Karpas-422 (cell line): Measurements from ENCODE around the gene PDE4DIP. TPM values are rescaled to one million over a fixed set of nuclear protein-coding genes. Genes with fewer than 3 reads are reported as not detected.
"Not testable (repeated sequence)": the region's sequence is repeated elsewhere in the genome, so short reads cannot be mapped to it uniquely, and the experiment has no call there.

Experiments used
- DNase-seq: peaks from one replicate; pipeline ENCODE4 v3.0.0-alpha.2; 2015
- H2AFZ ChIP-seq: fragments of 200-600 bp; sonication (generic); 2 replicates; pipeline ENCODE4 v1.6.1; 2014; ENCODE audit warnings: antibody characterized with exemption, low read length, mixed read lengths
- H3K27ac ChIP-seq: fragments of 200-600 bp; sonication (generic); 2 replicates; pipeline ENCODE4 v1.5.1; 2014; ENCODE audit warnings: mild to moderate bottlenecking, low read length, moderate library complexity
- H3K27me3 ChIP-seq: fragments of 200-600 bp; sonication (generic); 2 replicates; pipeline ENCODE4 v1.6.1; 2014; ENCODE audit warnings: low read length, mixed read lengths
- H3K36me3 ChIP-seq: fragments of 200-600 bp; sonication (generic); 2 replicates; pipeline ENCODE4 v1.6.1; 2014; ENCODE audit warnings: low read length, mixed read lengths; ENCODE audit not compliant: insufficient read depth
- H3K4me1 ChIP-seq: fragments of 200-600 bp; sonication (generic); 2 replicates; pipeline ENCODE4 v1.6.1; 2014; ENCODE audit warnings: mild to moderate bottlenecking, low read length, mixed read lengths
- H3K4me2 ChIP-seq: fragments of 200-600 bp; sonication (generic); 2 replicates; pipeline ENCODE4 v1.6.1; 2014; ENCODE audit warnings: low read length, low read depth, mild to moderate bottlenecking; ENCODE audit not compliant: poor library complexity, severe bottlenecking
- H3K4me3 ChIP-seq: fragments of 200-600 bp; sonication (generic); 2 replicates; pipeline ENCODE4 v1.5.1; 2014; ENCODE audit warnings: mild to moderate bottlenecking, antibody characterized with exemption, low read length, mixed read lengths
- H3K79me2 ChIP-seq: fragments of 200-600 bp; sonication (generic); 2 replicates; pipeline ENCODE4 v1.6.1; 2014; ENCODE audit warnings: mild to moderate bottlenecking, low read length, mixed read lengths
- H3K9ac ChIP-seq: fragments of 200-600 bp; sonication (generic); 2 replicates; pipeline ENCODE4 v1.6.0; 2014; ENCODE audit warnings: low read length
- H3K9me2 ChIP-seq: fragments of 200-600 bp; sonication (generic), shearing (Covaris generic); replicated peaks from 2 replicates; pipeline ENCODE4 v1.6.0; 2014; ENCODE audit warnings: mild to moderate bottlenecking, low read length, moderate library complexity; ENCODE audit not compliant: insufficient read depth
- H3K9me3 ChIP-seq: fragments of 300-700, 200-600 bp; sonication (generic); 2 replicates; pipeline ENCODE4 v1.6.1; 2014; ENCODE audit warnings: low read length, mixed read lengths
- H4K20me1 ChIP-seq: fragments of 200-600 bp; sonication (generic); 2 replicates; pipeline ENCODE4 v1.6.1; 2014; ENCODE audit warnings: mild to moderate bottlenecking, antibody characterized with exemption, low read length, low read depth; ENCODE audit not compliant: insufficient read depth
- small RNA-seq: library from RNA; depleted of rRNA; stranded (forward); fragments of <200 nt; gene quantifications from one replicate; pipeline ENCODE3, GENCODE V24; 2014
- total RNA-seq: library from RNA; depleted of rRNA; stranded (reverse); fragments of >200 nt; shearing (Covaris generic); gene quantifications from 2 replicates; pipeline ENCODE4 v1.2.3, GENCODE V29; 2014; ENCODE audit warnings: low replicate concordance; rRNA removed

Gene PDE4DIP
- total RNA-seq, 1 experiment from 2014 or later, result 15.6 TPM

DNA sequence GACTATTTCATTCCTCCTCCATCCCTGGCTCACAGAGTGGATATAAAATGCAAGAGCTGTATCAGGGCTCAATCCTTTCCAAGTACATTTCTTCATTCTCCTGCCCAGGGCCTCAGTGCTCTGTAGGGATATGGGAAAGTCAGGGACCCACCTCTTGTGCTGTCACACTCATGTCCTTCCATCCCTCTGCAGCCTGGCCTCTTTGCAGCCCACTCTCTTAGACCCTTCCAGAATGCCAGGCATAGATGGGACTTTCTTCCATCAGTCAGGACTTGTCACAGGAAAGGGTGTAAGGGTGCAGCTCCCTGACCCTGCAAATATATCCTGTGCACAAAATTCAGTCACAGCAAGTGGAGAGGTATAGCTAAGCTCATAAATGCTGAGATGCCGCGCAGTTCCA is 172.4 kb downstream of the PDE4DIP start:
- not testable (repeated sequence) for H3K4me2 ChIP-seq, H3K79me2 ChIP-seq, DNase-seq, H2AFZ ChIP-seq, H3K27me3 ChIP-seq, H3K4me3 ChIP-seq, H3K9me2 ChIP-seq, H3K36me3 ChIP-seq, H4K20me1 ChIP-seq, H3K4me1 ChIP-seq, H3K9me3 ChIP-seq, H3K9ac ChIP-seq, H3K27ac ChIP-seq

- not testable (repeated sequence) for H3K27ac ChIP-seq, H3K4me1 ChIP-seq, DNase-seq, H3K9me3 ChIP-seq, H4K20me1 ChIP-seq, H3K79me2 ChIP-seq, H3K9ac ChIP-seq, H3K36me3 ChIP-seq, H3K4me3 ChIP-seq, H2AFZ ChIP-seq, H3K9me2 ChIP-seq, H3K4me2 ChIP-seq, H3K27me3 ChIP-seq
These were observed 174.3 kb downstream of the PDE4DIP start for GRCh38 chr1:149018577-149018976.

DNA sequence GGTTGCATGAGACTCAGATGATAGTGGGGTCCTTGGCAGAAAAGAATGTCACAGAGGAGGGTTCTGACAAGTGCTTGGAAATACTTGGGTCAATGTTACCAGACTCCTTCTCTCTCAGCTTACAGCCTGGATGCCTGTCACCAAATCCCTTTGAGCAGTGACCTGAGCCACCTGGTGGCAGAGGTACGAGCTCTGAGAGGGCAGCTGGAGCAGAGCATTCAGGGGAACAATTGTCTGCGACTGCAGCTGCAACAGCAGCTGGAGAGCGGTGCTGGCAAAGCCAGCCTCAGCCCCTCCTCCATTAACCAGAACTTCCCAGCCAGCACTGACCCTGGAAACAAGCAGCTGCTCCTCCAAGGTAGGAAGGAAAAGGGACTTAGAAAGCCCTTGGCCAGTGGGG is 180.1 kb downstream of the PDE4DIP start:
- H2AFZ ChIP-seq, H3K27me3 ChIP-seq, H3K36me3 ChIP-seq, H3K27ac ChIP-seq, H3K4me2 ChIP-seq, H3K4me1 ChIP-seq, H4K20me1 ChIP-seq, H3K4me3 ChIP-seq, H3K9me2 ChIP-seq, DNase-seq, H3K9ac ChIP-seq, H3K79me2 ChIP-seq, H3K9me3 ChIP-seq: not testable (repeated sequence)

- H3K9me2 ChIP-seq, H2AFZ ChIP-seq, H3K9ac ChIP-seq, H3K27ac ChIP-seq, H3K27me3 ChIP-seq, H4K20me1 ChIP-seq, H3K36me3 ChIP-seq, H3K4me3 ChIP-seq, H3K4me1 ChIP-seq, H3K4me2 ChIP-seq, H3K9me3 ChIP-seq, DNase-seq, H3K79me2 ChIP-seq: not testable (repeated sequence)
These were observed 189.7 kb downstream of the PDE4DIP start for GRCh38 chr1:149033916-149034315.

DNA sequence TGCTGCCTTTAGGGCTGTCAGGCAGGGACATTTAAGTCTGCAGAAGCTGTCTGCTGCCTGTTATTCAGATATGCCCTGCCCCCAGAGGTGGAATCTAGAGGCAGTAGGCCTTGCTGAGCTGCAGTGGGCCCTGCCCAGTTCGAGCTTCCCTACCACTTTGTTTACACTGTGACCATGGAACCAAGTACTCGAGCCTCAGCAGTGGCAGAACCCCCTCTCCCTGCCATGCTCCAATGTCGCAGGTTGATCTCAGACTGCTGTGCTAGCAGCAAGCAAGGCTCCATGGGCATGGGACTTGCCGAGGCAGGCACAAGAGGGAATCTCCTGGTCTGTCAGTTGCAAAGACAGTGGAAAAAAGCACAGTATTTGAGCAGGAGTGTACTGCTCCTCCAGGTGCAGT is 198.8 kb downstream of the PDE4DIP start:
- not testable (repeated sequence) for H4K20me1 ChIP-seq, H3K4me1 ChIP-seq, H3K27ac ChIP-seq, H3K9ac ChIP-seq, H3K79me2 ChIP-seq, H3K4me2 ChIP-seq, H3K4me3 ChIP-seq, H3K9me3 ChIP-seq, H3K27me3 ChIP-seq, DNase-seq, H2AFZ ChIP-seq, H3K9me2 ChIP-seq, H3K36me3 ChIP-seq

DNA sequence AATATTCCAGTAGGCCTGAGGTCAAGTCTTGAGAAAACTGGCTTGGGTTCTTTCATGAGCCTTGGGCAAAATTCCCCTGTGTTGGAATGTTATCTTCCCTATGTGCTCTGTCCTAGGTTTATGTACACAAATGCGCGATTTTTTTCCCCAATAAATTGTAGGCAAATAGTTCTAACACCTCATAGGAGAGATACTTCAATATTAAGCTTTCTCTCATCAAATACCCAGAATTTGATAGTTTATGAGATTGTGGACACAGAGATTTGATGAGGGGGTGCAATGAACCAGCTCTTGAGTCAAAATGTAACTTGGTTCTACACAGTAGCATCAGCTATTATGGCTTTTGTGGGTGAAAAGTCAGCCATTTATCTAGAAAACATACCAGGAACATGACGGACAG is 220.4 kb downstream of the PDE4DIP start:
- H3K9me2 ChIP-seq, H3K4me2 ChIP-seq, H3K36me3 ChIP-seq, H3K9ac ChIP-seq, H3K27ac ChIP-seq, H3K79me2 ChIP-seq, H2AFZ ChIP-seq, H4K20me1 ChIP-seq, DNase-seq, H3K9me3 ChIP-seq, H3K4me1 ChIP-seq, H3K27me3 ChIP-seq, H3K4me3 ChIP-seq: not testable (repeated sequence)

- H3K9me3 ChIP-seq, DNase-seq, H3K9me2 ChIP-seq, H3K36me3 ChIP-seq, H3K9ac ChIP-seq, H3K27me3 ChIP-seq, H3K4me1 ChIP-seq, H2AFZ ChIP-seq, H3K79me2 ChIP-seq, H3K4me2 ChIP-seq, H3K27ac ChIP-seq, H3K4me3 ChIP-seq, H4K20me1 ChIP-seq: not testable (repeated sequence)
These were observed 231.4 kb downstream of the PDE4DIP start for GRCh38 chr1:149075505-149076127.

Small RNA genes lying within 50 kb of the gene (small RNA-seq; reads per million reads assigned to genes)
- gene RN7SKP88 (not detected), gene RNU2-38P (not detected)

Other genes starting within 250 kb of the PDE4DIP start
- 1.7 and 2.4 TPM in 2 replicates for gene NBPF14, start 248.4 kb upstream of the PDE4DIP start, total RNA-seq
- gene NUDT4B, start 95.7 kb upstream of the PDE4DIP start, total RNA-seq, result 2.3 TPM in 1 of 2 replicates, not detected in the other